HFF-Myc (cell line): ENCODE data around the gene EPHB2.

Source experiments
- DNase-seq: peaks from one replicate; pipeline ENCODE4 v3.0.0-alpha.2; 2011; ENCODE audit warnings: low read depth; ENCODE audit errors: extremely low read depth
- H3K4me3 ChIP-seq: replicated peaks from 2 replicates; pipeline ENCODE4 v1.5.1; 2011; ENCODE audit warnings: low read depth, mild to moderate bottlenecking, control low read depth, low read length
- TF ChIP-seq, protein P1 (sequence below): IDR thresholded peaks from 2 replicates; pipeline ENCODE4 v1.5.1; 2012; ENCODE audit warnings: mild to moderate bottlenecking, low read depth, low read length, control low read depth; ENCODE audit errors: missing control alignments

Gene EPHB2

DNA sequence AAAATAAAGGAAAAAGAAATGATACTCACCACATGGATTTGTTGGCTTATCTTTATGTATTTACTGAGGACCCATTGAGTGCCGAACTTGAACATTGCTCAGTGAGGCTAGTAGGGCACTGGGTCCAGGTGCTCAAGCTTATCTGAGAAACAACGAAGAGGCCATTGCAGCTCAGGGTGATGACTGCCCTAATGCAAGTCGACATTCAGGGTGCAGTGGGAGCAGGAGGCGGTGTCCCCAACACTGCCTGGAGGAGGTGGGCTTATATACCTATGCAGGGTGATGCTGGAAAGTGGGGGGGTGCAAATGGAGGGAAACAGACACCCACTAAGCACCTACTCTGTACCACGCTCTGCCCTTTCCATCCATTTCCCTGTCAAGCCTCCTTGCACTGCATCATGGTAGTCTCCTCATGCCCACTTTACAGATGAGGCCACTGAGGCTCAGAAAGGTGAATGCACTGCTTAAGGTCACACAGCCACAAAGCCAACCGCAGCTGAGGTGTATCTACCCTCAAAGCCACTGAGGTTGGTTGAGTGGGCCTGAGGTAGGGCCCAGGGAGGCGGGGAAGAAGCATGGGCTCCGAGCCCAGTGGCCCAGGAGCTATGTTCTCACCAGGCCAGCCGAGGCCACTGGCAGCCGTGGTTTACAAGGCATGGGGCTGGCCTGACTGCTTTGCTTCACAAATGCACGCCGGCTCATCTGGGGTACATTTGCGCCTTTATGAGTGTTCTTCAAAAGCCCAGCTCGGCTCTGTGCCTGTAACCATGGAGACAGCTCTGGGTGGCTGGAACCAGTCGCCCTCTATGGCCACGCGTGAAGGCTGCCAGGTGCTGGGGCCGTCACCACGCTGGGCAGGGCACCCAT lies 103.8 kb downstream of the EPHB2 start:
- DNase-seq: peak; percentile 42

DNA sequence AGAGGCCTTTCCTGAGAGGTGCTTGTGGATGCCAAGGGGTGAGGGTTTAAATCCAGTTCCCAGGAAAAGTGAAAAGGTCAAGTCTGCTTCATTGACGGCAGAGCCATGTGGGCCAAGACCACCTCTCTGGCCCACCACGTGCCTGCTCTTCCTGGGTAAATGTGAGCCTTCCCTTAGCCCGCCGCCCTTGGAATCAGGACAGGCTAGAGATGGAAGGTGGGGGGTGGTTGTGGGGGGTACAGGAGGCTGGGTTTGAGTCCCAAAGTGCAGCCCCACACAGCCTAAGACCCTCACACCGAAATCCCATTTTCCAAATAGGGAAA lies 104.4 kb downstream of the EPHB2 start:
- no peak overlapping the region for H3K4me3 ChIP-seq
- TF ChIP-seq, protein P1, sequence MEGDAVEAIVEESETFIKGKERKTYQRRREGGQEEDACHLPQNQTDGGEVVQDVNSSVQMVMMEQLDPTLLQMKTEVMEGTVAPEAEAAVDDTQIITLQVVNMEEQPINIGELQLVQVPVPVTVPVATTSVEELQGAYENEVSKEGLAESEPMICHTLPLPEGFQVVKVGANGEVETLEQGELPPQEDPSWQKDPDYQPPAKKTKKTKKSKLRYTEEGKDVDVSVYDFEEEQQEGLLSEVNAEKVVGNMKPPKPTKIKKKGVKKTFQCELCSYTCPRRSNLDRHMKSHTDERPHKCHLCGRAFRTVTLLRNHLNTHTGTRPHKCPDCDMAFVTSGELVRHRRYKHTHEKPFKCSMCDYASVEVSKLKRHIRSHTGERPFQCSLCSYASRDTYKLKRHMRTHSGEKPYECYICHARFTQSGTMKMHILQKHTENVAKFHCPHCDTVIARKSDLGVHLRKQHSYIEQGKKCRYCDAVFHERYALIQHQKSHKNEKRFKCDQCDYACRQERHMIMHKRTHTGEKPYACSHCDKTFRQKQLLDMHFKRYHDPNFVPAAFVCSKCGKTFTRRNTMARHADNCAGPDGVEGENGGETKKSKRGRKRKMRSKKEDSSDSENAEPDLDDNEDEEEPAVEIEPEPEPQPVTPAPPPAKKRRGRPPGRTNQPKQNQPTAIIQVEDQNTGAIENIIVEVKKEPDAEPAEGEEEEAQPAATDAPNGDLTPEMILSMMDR: no peak
- DNase-seq: no peak

More for the DNA sequence above, 103.8 kb downstream of the EPHB2 start:
- TF ChIP-seq, protein P1: no peak
- H3K4me3 ChIP-seq: no peak overlapping the region

DNA sequence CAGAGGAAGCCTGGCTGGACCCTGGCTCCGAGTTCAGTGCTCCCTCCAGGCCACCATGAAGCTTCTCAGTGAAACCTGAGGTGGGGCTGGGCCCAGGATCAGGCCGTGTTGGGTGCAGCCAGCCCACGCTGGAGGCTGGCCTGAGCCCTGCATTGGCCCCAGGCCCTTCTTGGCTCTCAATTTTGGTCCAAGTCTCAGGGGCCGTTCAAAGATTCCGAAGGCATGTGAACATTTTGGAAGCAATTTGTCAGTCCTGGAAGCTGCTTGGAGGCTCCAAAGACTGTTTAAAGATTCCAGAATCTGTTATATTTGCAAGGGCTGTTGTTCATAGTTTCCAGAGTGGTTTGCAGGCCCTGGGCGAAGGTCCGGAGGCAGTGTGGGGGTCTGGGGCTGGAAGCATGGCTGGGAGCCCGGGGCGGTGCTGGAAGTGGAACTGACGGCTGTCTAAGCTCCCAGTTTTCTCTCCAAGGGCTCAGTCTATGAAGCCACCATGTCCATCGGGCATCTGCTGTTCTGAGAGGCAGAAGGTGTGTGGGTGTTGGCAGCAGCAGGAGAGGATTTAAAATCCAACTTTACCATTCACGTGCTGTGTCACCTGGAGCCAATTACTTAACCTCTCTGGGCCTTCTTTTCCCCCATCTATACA lies 104.9 kb downstream of the EPHB2 start:
- TF ChIP-seq, protein P1: no peak
- DNase-seq: no peak
- no peak overlapping the region for H3K4me3 ChIP-seq

DNA sequence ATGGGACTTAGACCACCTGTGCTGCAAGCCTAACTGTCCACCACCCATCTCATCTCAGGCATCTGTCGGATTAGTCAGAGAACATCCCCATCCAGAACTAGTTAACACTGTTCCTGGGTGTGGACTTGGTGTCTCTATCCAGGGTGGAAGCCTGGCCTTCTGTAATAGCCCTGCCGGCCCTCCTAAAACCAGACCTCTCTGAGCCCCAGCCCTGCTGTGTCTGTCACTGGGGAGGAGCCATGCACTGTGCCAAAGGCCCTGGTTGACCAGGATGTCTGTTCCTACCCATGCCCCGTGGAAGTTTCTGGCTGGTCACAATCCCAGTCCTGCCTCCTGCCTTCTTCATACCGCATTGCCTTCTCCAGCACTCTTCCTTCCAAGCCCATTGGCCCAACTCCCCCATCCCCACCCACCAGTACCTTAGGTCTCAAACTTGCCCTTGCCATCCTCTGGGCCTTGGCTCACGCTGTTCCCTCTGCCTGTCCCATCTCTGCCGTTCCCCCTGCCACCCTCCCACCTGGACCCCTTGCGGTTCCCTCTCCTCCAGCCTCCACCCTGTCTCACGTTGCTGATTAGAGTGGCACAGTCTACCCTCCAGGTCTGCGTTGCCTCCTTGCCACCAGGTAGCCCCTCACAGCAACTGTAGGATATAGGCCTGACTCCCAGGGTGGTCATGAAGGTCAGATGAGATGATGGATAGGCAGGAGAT lies 105.6 kb downstream of the EPHB2 start:
- no peak overlapping the region for H3K4me3 ChIP-seq
- TF ChIP-seq, protein P1: no peak
- no peak for DNase-seq

DNA sequence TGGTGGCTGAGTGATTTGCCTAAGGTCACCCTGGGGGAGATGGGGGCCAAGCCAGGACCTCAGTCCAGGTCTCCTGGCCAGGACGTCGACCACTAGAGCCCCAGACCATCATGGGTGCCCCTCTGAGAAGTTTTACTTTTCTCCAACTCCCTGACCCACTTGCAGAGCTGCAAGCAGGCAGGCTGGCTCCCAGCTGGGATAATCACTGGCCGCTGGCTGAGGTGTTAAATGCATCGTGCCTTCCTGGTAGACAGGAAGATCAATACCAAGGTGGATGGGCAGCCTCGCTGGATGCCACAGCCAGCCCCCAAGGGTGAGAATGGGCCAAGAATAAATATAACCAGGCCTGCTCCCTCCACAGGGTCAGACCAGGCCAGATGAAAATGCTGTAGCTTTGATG lies 106.2 kb downstream of the EPHB2 start:
- H3K4me3 ChIP-seq: no peak overlapping the region
- no peak for DNase-seq
- TF ChIP-seq, protein P1: no peak

DNA sequence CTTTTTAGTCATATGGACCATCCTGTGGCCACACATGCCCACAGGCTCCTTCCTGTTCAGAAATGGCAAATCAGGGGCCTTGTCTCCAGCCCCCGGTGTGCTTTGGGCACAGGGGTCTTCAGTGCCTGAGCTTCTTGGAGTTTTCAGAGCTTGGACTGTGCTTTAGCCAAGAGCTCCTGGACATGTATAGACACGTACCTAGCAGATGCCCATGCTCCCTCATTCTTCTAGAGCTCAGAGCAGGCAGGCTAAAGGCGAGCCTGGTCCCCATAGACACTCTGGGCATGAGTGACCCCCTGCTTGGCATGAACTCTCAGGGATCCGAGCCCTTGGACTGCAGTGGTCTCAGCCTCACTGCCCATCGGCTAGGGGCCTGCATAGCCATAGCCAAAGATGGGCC lies 106.8 kb downstream of the EPHB2 start:
- TF ChIP-seq, protein P1: no peak
- DNase-seq: no peak
- H3K4me3 ChIP-seq: no peak overlapping the region
